Testis (tissue), 3 donors: ENCODE data around the gene PRUNE1. TPM values are rescaled to one million over a fixed set of nuclear protein-coding genes. Genes with fewer than 3 reads are reported as not detected.

Experiments used
- DNase-seq: peaks from one replicate; pipeline ENCODE4 v3.0.0-alpha.2; 2019
- H3K27ac ChIP-seq, 2 donors: fragments of 200-600 bp; sonication (generic); one replicate each; pipeline ENCODE4 v1.5.1; 2019
- H3K27me3 ChIP-seq: fragments of 200-600 bp; sonication (generic); one replicate; pipeline ENCODE4 v1.5.1; 2019
- H3K36me3 ChIP-seq: fragments of 200-600 bp; sonication (generic); one replicate; pipeline ENCODE4 v1.5.1; 2017; ENCODE audit warnings: low read depth; ENCODE audit errors: missing control alignments
- H3K4me1 ChIP-seq: fragments of 200-600 bp; sonication (generic); one replicate; pipeline ENCODE4 v1.5.1; 2019
- H3K4me3 ChIP-seq, 2 donors: fragments of 200-600 bp; sonication (generic); one replicate each; pipeline ENCODE4 v1.5.1; 2017 to 2019
- H3K9me3 ChIP-seq: fragments of 200-600 bp; sonication (generic); one replicate; pipeline ENCODE4 v1.5.1; 2017
- CTCF ChIP-seq, 3 experiments: fragments of 450-650 bp in 2 of 3; fragments of 200-600 bp in 1 of 3; sonication (generic) in 1 of 3; IDR thresholded peaks; one replicate each; pipeline ENCODE4 v1.5.1; 2016 to 2019; ENCODE audit warnings: antibody characterized with exemption in 3 of 3, mild to moderate bottlenecking in 2 of 3, moderate library complexity in 1 of 3
- POLR2A ChIP-seq: fragments of 450-650 bp; IDR thresholded peaks from one replicate; pipeline ENCODE4 v1.6.1; 2017; ENCODE audit warnings: antibody characterized with exemption, mild to moderate bottlenecking, moderate library complexity
- WGBS, 2 donors: methylation state at CpG; one replicate each; pipeline ENCODE4 v1.1.5; 2018; 5-methylcytosine and 5-hydroxymethylcytosine counted together
- intact Hi-C: fragments of 100-400 bp; cut with DNase I; formaldehyde crosslinking; loops from one replicate; pipeline ENCODE4 v1.15.1; 2023; ENCODE audit warnings: low total_unique reads
- polyA plus RNA-seq: library from polyadenylated mRNA; stranded (reverse); fragments of 350-450 nt; fragmentation: Illumina TruSeq; extraction: RNeasy Lipid Tissue Mini Kit (QIAGEN cat#74804); gene quantifications from one replicate; pipeline ENCODE4 v1.2.3, GENCODE V29; 2014; ENCODE audit warnings: low read depth, low replicate concordance; ENCODE audit not compliant: insufficient read depth
- total RNA-seq, 2 donors: library from RNA; depleted of rRNA; stranded (reverse); fragments of >200 nt; gene quantifications; one replicate each; pipeline ENCODE4 v1.2.3, GENCODE V29; 2016

PRUNE1 gene
- total and polyA plus RNA-seq, 3 donors from 2014 or later = 41.1 to 63.9 (median 45.5) TPM

GRCh38 chr1:151009206-151009587 lies 948 bp downstream of the PRUNE1 start:
- TF ChIP-seq CTCF (IDR thresholded peaks at IDR 0.05) = no peak
- no peak for TF ChIP-seq POLR2A
- Histone ChIP-seq H3K4me3 (peak overlapping the region; percentile 81 to 89), H3K36me3 (no peaks in the 10 kb centered on the region), H3K27me3 (no peaks in the 10 kb centered on the region), H3K9me3 (no peaks in the 10 kb centered on the region), H3K4me1 (peaks cover 35% of the 10 kb centered on the region), H3K27ac (peak overlapping the region; percentile 93 to 95)
- 32 to 35% methylated on average over 3 of the region's 3 CpGs for WGBS, 2 donors
- DNase-seq = no peak
- intact Hi-C loops = no loop called here

- Histone ChIP-seq H3K4me1 (peaks cover 33% of the 10 kb centered on the region), H3K36me3 (no peaks in the 10 kb centered on the region), H3K9me3 (no peaks in the 10 kb centered on the region), H3K27ac (peak overlapping the region in 1 of 2 donors; percentile 93), H3K4me3 (peak overlapping the region in 1 of 2 donors; percentile 89), H3K27me3 (no peaks in the 10 kb centered on the region)
- no peak for DNase-seq
- 93 to 94% methylated on average over 8 of the region's 8 CpGs for WGBS, 2 donors
- intact Hi-C loops = no loop called here
- TF ChIP-seq CTCF (IDR thresholded peaks at IDR 0.05) (no peak), POLR2A (no peak)
These were observed 1.6 kb downstream of the PRUNE1 start for GRCh38 chr1:151009674-151010345.

GRCh38 chr1:151010346-151010726 lies 2.1 kb downstream of the PRUNE1 start:
- Histone ChIP-seq H3K4me3 (no peak overlapping the region), H3K27me3 (no peaks in the 10 kb centered on the region), H3K9me3 (no peaks in the 10 kb centered on the region), H3K4me1 (peaks cover 33% of the 10 kb centered on the region), H3K36me3 (no peaks in the 10 kb centered on the region), H3K27ac (no peak overlapping the region)
- TF ChIP-seq POLR2A (no peak), CTCF (IDR thresholded peaks at IDR 0.05) (no peak)
- WGBS, 2 donors = 84 to 94% methylated on average over 3 of the region's 3 CpGs
- DNase-seq = no peak
- intact Hi-C loops = no loop called here

GRCh38 chr1:151011154-151011850 lies 3.1 kb downstream of the PRUNE1 start:
- Histone ChIP-seq H3K27ac (peak overlapping the region in 1 of 2 donors; percentile 64), H3K36me3 (no peaks in the 10 kb centered on the region), H3K9me3 (no peaks in the 10 kb centered on the region), H3K4me1 (peaks cover 33% of the 10 kb centered on the region), H3K27me3 (no peaks in the 10 kb centered on the region), H3K4me3 (no peak overlapping the region)
- DNase-seq = no peak
- TF ChIP-seq POLR2A (no peak), CTCF (IDR thresholded peaks at IDR 0.05) (no peak)
- intact Hi-C loops = no loop called here
- WGBS, 2 donors = 62 to 66% methylated on average over 4 of the region's 4 CpGs
